WTC11 (cell line): ENCODE results near the gene ATG101.
"Not testable (repeated sequence)": the region's sequence is repeated elsewhere in the genome, so short reads cannot be mapped to it uniquely, and the experiment has no call there.

Experiments used
- CTCF ChIP-seq: fragments of 200-600 bp; IDR thresholded peaks from 2 replicates; pipeline ENCODE4 v1.8.0; 2022; ENCODE audit warnings: antibody characterized with exemption
- GABPB1 ChIP-seq: sonication (generic); formaldehyde crosslinking; IDR thresholded peaks from 2 replicates; pipeline ENCODE4 v1.8.1; 2023; ENCODE audit warnings: mild to moderate bottlenecking, missing genetic modification reagents
- IRF1 ChIP-seq: sonication (generic); formaldehyde crosslinking; IDR thresholded peaks from 2 replicates; pipeline ENCODE4 v1.8.0; 2023; ENCODE audit warnings: missing genetic modification reagents
- JUN ChIP-seq: sonication (generic); formaldehyde crosslinking; IDR thresholded peaks from 2 replicates; pipeline ENCODE4 v1.8.0; 2023; ENCODE audit warnings: mild to moderate bottlenecking, missing genetic modification reagents
- MAX ChIP-seq: sonication (generic); formaldehyde crosslinking; IDR thresholded peaks from 2 replicates; pipeline ENCODE4 v1.8.0; 2022; ENCODE audit warnings: mild to moderate bottlenecking, missing genetic modification reagents
- NR1H2 ChIP-seq: sonication (generic); formaldehyde crosslinking; IDR thresholded peaks from 2 replicates; pipeline ENCODE4 v1.9.0; 2021; ENCODE audit warnings: mild to moderate bottlenecking, moderate library complexity, missing genetic modification reagents
- PRDM15 ChIP-seq: sonication (generic); formaldehyde crosslinking; IDR thresholded peaks from 2 replicates; pipeline ENCODE4 v1.8.0; 2022; ENCODE audit warnings: missing genetic modification reagents
- SP1 ChIP-seq: sonication (generic); formaldehyde crosslinking; conservative IDR thresholded peaks from 2 replicates; pipeline ENCODE4 v1.8.1; 2022; ENCODE audit warnings: missing genetic modification reagents
- TEAD4 ChIP-seq: sonication (generic); formaldehyde crosslinking; IDR thresholded peaks from 2 replicates; pipeline ENCODE4 v1.8.0; 2022; ENCODE audit warnings: mild to moderate bottlenecking, missing genetic modification reagents
- USF2 ChIP-seq: sonication (generic); formaldehyde crosslinking; IDR thresholded peaks from 2 replicates; pipeline ENCODE4 v1.8.1; 2023; ENCODE audit warnings: mild to moderate bottlenecking, missing genetic modification reagents, moderate library complexity

GRCh38 chr12:52117806-52118475, 48.2 kb downstream of the ATG101 start:
- TF ChIP-seq CTCF; PRDM15 (CRISPR knock-in tag); IRF1 (CRISPR knock-in tag); USF2 (CRISPR knock-in tag); MAX (CRISPR knock-in tag); GABPB1; SP1 (CRISPR knock-in tag); JUN (CRISPR knock-in tag); NR1H2 (CRISPR knock-in tag); TEAD4 (CRISPR knock-in tag): not testable (repeated sequence)
